ENCODE data around the gene LARGE2. TPM values are rescaled to one million over a fixed set of nuclear protein-coding genes. Genes with fewer than 3 reads are reported as not detected.

LARGE2 gene
- total RNA-seq, 1 donor from 2014 or later = 5.0 TPM

- no peak overlapping the region for H3K27ac ChIP-seq
- ATAC-seq (no peak), DNase-seq (no peak)
- intact Hi-C loops (cut with DNase I) = no loop called here
- TF ChIP-seq, protein P1, sequence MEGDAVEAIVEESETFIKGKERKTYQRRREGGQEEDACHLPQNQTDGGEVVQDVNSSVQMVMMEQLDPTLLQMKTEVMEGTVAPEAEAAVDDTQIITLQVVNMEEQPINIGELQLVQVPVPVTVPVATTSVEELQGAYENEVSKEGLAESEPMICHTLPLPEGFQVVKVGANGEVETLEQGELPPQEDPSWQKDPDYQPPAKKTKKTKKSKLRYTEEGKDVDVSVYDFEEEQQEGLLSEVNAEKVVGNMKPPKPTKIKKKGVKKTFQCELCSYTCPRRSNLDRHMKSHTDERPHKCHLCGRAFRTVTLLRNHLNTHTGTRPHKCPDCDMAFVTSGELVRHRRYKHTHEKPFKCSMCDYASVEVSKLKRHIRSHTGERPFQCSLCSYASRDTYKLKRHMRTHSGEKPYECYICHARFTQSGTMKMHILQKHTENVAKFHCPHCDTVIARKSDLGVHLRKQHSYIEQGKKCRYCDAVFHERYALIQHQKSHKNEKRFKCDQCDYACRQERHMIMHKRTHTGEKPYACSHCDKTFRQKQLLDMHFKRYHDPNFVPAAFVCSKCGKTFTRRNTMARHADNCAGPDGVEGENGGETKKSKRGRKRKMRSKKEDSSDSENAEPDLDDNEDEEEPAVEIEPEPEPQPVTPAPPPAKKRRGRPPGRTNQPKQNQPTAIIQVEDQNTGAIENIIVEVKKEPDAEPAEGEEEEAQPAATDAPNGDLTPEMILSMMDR (IDR thresholded peaks at IDR 0.05) = no peak
- peaks cover 71% of the 10 kb centered on the region for H3K36me3 ChIP-seq
- H3K4me3 ChIP-seq = no peak overlapping the region
- H3K9me3 ChIP-seq = no peaks in the 10 kb centered on the region
- no peaks in the 10 kb centered on the region for H3K27me3 ChIP-seq (ENCODE audit: low read depth)
- H3K4me1 ChIP-seq = peaks cover 21% of the 10 kb centered on the region
Measured at GRCh38 chr11:45913942-45914635, 8.4 kb upstream of the LARGE2 start.

DNA sequence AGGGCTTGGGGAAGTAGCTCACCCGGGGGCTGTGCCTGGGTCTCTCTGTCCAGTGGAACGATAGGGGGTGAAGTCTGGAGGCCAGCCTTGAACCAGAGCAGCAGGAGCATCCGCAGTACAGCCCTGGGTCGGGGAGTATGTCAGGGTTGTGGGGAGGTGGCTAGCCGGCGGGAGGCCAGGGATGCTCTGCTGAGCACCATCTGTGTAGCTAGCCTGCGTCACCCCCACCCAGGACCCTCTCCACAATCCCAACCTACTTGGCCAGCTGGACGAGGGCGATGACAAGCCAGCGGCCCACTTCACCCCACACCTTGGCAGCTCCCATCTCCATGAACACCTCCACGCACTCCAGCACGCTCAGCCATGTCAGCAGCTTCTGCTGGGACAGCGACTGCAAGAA, 7.0 kb upstream of the LARGE2 start:
- Histone ChIP-seq H3K4me3 (no peak overlapping the region), H3K36me3 (peaks cover 57% of the 10 kb centered on the region), H3K4me1 (peaks cover 30% of the 10 kb centered on the region), H3K27ac (no peak overlapping the region), H3K9me3 (no peaks in the 10 kb centered on the region), H3K27me3 (ENCODE audit: low read depth) (no peaks in the 10 kb centered on the region)
- TF ChIP-seq, protein P1 (IDR thresholded peaks at IDR 0.05) = no peak
- ATAC-seq (no peak), DNase-seq (no peak)
- intact Hi-C loops (cut with DNase I) = no loop called here

GRCh38 chr11:45917286-45917622, 5.2 kb upstream of the LARGE2 start:
- no peak for ATAC-seq
- peaks cover 43% of the 10 kb centered on the region for H3K4me1 ChIP-seq
- no peaks in the 10 kb centered on the region for H3K9me3 ChIP-seq
- H3K27me3 ChIP-seq (ENCODE audit: low read depth) = peaks cover 8% of the 10 kb centered on the region
- H3K36me3 ChIP-seq = peaks cover 39% of the 10 kb centered on the region
- peak overlapping the region; percentile 95 for H3K27ac ChIP-seq
- TF ChIP-seq, protein P1 (IDR thresholded peaks at IDR 0.05) = no peak
- intact Hi-C loops (cut with DNase I) = no loop called here
- H3K4me3 ChIP-seq = peak overlapping the region; percentile 100
- DNase-seq = no peak

- Histone ChIP-seq H3K27ac (peak within 1 kb of the TSS; percentile 95), H3K27me3 (ENCODE audit: low read depth) (peaks cover 13% of the 10 kb centered on the region), H3K9me3 (no peaks in the 10 kb centered on the region), H3K4me3 (peak within 1 kb of the TSS; percentile 100), H3K4me1 (peaks cover 46% of the 10 kb centered on the region), H3K36me3 (peaks cover 34% of the 10 kb centered on the region)
- peak; percentile 88 to 91 for ATAC-seq
- peak; percentile 99 for DNase-seq
- TF ChIP-seq, protein P1 (IDR thresholded peaks at IDR 0.05) = no peak
- intact Hi-C loops (cut with DNase I) = no loop called here
Measured at GRCh38 chr11:45917623-45918330, 4.7 kb upstream of the LARGE2 start, which contains the start of gene PEX16. PEX16 (minus strand) TSS chr11:45917877; CDS start chr11:45917811, 66 bp downstream.

DNA sequence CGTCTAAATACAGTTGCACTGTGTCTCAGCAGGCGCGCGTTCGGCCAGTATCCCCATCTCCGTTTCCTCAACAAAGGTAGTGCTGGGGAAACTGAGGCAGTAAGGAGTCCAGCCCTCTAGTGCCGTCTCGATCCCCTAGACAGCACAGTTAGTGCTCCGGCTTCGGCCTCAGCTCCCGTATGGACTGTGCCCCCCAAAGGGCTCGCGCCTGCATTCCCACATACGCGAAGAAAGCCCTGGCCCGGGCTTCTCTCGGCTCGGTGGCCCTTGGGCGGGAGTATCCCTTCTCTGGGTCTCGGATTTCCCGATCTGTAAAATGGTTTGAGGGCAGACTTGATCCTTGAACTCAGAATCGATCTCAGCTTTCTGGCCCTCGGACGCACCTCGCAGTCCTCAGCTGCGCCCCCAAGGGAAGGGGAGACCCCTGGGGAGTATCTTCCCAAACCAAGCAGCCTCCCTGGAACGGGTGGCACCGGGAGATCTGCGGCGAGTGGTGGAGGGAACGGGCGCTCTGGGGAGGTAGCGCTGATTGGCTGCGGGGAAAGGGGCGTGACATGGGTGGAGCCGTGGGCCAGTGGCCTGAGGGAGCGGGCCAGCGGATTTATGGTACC, 4.0 kb upstream of the LARGE2 start:
- H3K27ac ChIP-seq = peak overlapping the region; percentile 95
- DNase-seq (peak; percentile 90), ATAC-seq (peak; percentile 75 to 82)
- H3K4me1 ChIP-seq = peaks cover 52% of the 10 kb centered on the region
- peak overlapping the region; percentile 100 for H3K4me3 ChIP-seq
- TF ChIP-seq, protein P1 (IDR thresholded peaks at IDR 0.05) = no peak
- H3K27me3 ChIP-seq (ENCODE audit: low read depth) = peaks cover 20% of the 10 kb centered on the region
- no peaks in the 10 kb centered on the region for H3K9me3 ChIP-seq
- H3K36me3 ChIP-seq = peaks cover 27% of the 10 kb centered on the region
- intact Hi-C loops (cut with DNase I) = no loop called here
